DND-41 (cell line): Measurements from ENCODE around the gene BAHCC1.

ENCODE experiments used
- EZH2 ChIP-seq: IDR thresholded peaks from 3 replicates; pipeline ENCODE4 v1.6.1; 2012; ENCODE audit warnings: borderline replicate concordance, low read depth, mild to moderate bottlenecking, moderate library complexity, low read length, inconsistent platforms; ENCODE audit not compliant: severe bottlenecking
- TF ChIP-seq, protein P1 (sequence below): IDR thresholded peaks from 2 replicates; pipeline ENCODE4 v1.5.1; 2012; ENCODE audit warnings: borderline replicate concordance, low read length, moderate library complexity, mild to moderate bottlenecking; ENCODE audit not compliant: poor library complexity, severe bottlenecking; ENCODE audit errors: extremely low read depth

DNA sequence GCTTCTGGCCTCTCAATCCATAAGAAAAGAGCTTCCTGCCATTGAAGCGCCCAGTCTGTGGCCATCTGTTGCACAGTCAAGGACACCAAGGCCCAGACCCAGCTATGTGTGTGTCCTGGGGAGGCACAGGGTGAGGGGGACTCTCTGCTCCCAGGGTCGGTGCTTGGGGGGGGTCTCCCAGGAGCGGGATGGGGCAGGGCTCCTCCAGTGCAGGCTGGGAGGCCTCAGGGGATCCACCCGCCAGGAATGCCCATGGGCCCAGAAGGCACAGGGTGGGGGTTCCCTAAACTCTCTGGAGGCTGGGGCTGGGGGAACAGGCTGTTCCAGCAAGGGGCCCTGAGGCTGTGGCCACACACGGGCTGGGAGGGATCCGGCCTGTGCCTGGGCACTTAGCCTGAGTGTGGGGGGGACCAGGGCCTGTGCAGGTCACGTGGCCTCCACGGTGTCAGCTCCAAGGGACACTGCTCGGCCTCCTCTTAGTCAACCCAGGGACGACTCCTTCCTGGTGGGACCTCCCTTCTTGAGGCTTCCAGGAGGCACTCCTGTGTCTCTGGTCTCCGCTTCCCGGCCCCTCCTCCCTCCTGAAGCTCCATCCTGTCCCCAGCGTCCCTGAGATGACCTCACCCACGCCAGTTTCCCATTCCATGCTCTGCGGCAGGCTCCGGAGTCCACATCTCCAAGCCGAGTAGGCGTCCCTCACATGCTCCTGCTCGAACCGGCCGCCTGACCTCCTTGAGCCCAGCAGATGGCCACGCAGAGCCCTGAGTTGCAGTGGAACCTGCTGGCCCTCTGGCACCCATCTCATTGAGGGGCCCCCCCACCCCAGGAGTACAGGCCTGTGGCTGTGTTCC lies 23.1 kb upstream of the BAHCC1 start:
- TF ChIP-seq, protein P1, sequence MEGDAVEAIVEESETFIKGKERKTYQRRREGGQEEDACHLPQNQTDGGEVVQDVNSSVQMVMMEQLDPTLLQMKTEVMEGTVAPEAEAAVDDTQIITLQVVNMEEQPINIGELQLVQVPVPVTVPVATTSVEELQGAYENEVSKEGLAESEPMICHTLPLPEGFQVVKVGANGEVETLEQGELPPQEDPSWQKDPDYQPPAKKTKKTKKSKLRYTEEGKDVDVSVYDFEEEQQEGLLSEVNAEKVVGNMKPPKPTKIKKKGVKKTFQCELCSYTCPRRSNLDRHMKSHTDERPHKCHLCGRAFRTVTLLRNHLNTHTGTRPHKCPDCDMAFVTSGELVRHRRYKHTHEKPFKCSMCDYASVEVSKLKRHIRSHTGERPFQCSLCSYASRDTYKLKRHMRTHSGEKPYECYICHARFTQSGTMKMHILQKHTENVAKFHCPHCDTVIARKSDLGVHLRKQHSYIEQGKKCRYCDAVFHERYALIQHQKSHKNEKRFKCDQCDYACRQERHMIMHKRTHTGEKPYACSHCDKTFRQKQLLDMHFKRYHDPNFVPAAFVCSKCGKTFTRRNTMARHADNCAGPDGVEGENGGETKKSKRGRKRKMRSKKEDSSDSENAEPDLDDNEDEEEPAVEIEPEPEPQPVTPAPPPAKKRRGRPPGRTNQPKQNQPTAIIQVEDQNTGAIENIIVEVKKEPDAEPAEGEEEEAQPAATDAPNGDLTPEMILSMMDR: peak; percentile 29
- TF ChIP-seq EZH2: no peak
